ENCODE measurements around the gene SLC32A1. TPM values are rescaled to one million over a fixed set of nuclear protein-coding genes. Genes with fewer than 3 reads are reported as not detected.

SLC32A1 gene
- total and polyA plus RNA-seq, 2 of the 13 experiments (the other 11 are each of a cell fraction or from before 2014, with no cell fraction given), result not detected

DNA sequence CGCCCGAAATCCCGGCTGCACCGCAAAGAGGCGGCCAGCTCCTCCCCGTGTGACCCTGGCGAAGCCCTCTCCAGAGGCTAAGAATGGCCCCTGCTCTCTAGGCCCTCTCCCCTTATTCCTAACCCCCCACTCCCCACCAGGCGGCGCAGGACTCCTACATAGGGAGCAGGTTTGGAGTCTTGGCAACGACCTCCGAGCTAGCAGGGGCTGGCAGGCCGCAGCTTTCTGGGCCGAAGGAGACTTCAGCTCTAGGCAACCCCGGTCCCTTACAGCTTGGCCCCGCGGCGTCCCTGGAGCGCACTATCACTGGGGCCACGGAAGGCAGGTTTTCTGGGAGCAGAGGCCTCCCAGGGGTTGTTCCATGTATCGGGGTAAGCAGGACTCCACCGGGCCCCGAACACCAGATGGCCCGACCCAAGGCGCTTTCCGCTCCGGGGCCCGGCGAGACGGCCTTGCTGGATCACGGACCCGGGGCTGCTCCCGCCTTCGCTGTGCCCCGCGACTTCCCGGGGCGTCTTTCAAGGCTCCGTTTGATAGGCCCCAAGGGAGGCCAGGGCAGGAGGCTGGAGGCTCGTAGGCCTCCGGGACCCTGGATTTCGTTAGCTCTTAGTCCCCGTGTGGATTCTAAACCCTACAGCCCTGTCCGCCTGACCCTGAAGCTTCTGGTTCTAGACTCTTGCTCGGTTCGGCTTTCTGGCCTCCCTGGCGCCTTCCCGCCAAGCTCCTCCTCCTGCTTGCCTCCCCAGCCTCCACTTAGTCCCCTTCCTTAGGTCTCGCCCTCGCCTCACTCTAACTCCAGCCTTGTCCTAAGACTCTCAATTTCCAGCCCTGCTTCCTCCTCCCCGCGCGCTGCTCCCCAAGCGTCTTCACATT, 1.9 kb downstream of the SLC32A1 start (continued):
- TF ChIP-seq, protein P1, sequence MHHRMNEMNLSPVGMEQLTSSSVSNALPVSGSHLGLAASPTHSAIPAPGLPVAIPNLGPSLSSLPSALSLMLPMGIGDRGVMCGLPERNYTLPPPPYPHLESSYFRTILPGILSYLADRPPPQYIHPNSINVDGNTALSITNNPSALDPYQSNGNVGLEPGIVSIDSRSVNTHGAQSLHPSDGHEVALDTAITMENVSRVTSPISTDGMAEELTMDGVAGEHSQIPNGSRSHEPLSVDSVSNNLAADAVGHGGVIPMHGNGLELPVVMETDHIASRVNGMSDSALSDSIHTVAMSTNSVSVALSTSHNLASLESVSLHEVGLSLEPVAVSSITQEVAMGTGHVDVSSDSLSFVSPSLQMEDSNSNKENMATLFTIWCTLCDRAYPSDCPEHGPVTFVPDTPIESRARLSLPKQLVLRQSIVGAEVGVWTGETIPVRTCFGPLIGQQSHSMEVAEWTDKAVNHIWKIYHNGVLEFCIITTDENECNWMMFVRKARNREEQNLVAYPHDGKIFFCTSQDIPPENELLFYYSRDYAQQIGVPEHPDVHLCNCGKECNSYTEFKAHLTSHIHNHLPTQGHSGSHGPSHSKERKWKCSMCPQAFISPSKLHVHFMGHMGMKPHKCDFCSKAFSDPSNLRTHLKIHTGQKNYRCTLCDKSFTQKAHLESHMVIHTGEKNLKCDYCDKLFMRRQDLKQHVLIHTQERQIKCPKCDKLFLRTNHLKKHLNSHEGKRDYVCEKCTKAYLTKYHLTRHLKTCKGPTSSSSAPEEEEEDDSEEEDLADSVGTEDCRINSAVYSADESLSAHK (CRISPR knock-in tag; IDR thresholded peaks at IDR 0.05; ENCODE audit: borderline replicate concordance), result no peak
- TF ChIP-seq ZNF746 (CRISPR knock-in tag; IDR thresholded peaks at IDR 0.05) (no peak), RBFOX2 (IDR thresholded peaks at IDR 0.05; ENCODE audit: low read depth, low read length) (no peak), ZNF570 (CRISPR knock-in tag; IDR thresholded peaks at IDR 0.05; ENCODE audit: borderline replicate concordance) (no peak), TOE1 (CRISPR knock-in tag; IDR thresholded peaks at IDR 0.05) (no peak), ZNF749 (CRISPR knock-in tag; IDR thresholded peaks at IDR 0.05; ENCODE audit: borderline replicate concordance) (no peak), ZNF501 (CRISPR knock-in tag; IDR thresholded peaks at IDR 0.05) (no peak), GATAD2A (CRISPR knock-in tag; IDR thresholded peaks at IDR 0.05) (no peak), MXD1 (CRISPR knock-in tag; IDR thresholded peaks at IDR 0.05) (no peak), ZKSCAN1 (IDR thresholded peaks at IDR 0.05; ENCODE audit: low read length) (no peak), ZNF788 (CRISPR knock-in tag; IDR thresholded peaks at IDR 0.05; ENCODE audit: borderline replicate concordance) (no peak), HCFC1 (IDR thresholded peaks at IDR 0.05; ENCODE audit: low read depth, low read length) (no peak), CREB1 (IDR thresholded peaks at IDR 0.05) (no peak), CREB1 (CRISPR knock-in tag; IDR thresholded peaks at IDR 0.05) (no peak), ZNF607 (CRISPR knock-in tag; IDR thresholded peaks at IDR 0.05; ENCODE audit: borderline replicate concordance) (no peak), CBX2 (IDR thresholded peaks at IDR 0.05; ENCODE audit: low read depth, low read length) (no peak), CBX2 (CRISPR knock-in tag; IDR thresholded peaks at IDR 0.05; ENCODE audit: low read depth) (no peak), MAZ (IDR thresholded peaks at IDR 0.05; ENCODE audit: borderline replicate concordance, low read depth, low read length) (no peak), MAZ (CRISPR knock-in tag; IDR thresholded peaks at IDR 0.05; ENCODE audit: low read depth) (no peak), KLF16 (CRISPR knock-in tag; IDR thresholded peaks at IDR 0.05) (0 out of 4 replicates have a peak, but pooled peaks of 1 of the 2 experiments have one; percentile 18)
- TF ChIP-seq, protein P2, sequence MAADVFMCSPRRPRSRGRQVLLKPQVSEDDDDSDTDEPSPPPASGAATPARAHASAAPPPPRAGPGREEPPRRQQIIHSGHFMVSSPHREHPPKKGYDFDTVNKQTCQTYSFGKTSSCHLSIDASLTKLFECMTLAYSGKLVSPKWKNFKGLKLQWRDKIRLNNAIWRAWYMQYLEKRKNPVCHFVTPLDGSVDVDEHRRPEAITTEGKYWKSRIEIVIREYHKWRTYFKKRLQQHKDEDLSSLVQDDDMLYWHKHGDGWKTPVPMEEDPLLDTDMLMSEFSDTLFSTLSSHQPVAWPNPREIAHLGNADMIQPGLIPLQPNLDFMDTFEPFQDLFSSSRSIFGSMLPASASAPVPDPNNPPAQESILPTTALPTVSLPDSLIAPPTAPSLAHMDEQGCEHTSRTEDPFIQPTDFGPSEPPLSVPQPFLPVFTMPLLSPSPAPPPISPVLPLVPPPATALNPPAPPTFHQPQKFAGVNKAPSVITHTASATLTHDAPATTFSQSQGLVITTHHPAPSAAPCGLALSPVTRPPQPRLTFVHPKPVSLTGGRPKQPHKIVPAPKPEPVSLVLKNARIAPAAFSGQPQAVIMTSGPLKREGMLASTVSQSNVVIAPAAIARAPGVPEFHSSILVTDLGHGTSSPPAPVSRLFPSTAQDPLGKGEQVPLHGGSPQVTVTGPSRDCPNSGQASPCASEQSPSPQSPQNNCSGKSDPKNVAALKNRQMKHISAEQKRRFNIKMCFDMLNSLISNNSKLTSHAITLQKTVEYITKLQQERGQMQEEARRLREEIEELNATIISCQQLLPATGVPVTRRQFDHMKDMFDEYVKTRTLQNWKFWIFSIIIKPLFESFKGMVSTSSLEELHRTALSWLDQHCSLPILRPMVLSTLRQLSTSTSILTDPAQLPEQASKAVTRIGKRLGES (CRISPR knock-in tag; IDR thresholded peaks at IDR 0.05; ENCODE audit: borderline replicate concordance), result no peak
- TF ChIP-seq, protein P3, sequence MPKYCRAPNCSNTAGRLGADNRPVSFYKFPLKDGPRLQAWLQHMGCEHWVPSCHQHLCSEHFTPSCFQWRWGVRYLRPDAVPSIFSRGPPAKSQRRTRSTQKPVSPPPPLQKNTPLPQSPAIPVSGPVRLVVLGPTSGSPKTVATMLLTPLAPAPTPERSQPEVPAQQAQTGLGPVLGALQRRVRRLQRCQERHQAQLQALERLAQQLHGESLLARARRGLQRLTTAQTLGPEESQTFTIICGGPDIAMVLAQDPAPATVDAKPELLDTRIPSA (CRISPR knock-in tag; IDR thresholded peaks at IDR 0.05; ENCODE audit: borderline replicate concordance), result no peak
- TF ChIP-seq, protein P4, sequence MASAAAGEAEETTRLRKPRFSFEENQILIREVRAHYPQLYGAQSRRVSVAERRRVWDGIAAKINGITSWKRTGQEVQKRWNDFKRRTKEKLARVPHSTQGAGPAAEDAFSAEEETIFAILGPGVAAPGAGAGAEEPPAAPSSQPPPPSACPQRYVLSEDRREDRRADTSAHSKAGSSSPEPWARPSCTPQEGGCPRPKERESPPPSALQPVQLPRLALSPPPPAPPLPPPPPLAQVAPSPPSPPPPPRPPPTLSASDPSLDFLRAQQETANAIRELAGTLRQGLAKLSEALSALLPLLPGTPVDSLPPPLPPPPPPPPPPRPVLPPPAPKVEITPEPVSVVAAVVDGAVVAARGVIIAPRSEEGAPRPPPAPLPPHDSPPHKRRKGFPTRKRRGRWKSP (CRISPR knock-in tag; IDR thresholded peaks at IDR 0.05), result no peak
